IPS-20b (cell line): ENCODE results near the gene MACC1.
A peak's percentile ranks its signal among the peaks of the same experiment; 100 is the strongest.

Source experiments
- H3K27ac ChIP-seq: one replicate; pipeline ENCODE4 v1.5.1; 2013; ENCODE audit warnings: low read length
- H3K27me3 ChIP-seq: 2 replicates; pipeline ENCODE4 v1.6.1; 2013; ENCODE audit warnings: mild to moderate bottlenecking, low read length, inconsistent platforms; ENCODE audit not compliant: insufficient read depth
- H3K36me3 ChIP-seq: 2 replicates; pipeline ENCODE4 v1.6.1; 2013; ENCODE audit warnings: low read depth, mild to moderate bottlenecking, inconsistent platforms, low read length, moderate library complexity; ENCODE audit not compliant: insufficient read depth
- H3K4me1 ChIP-seq: 2 replicates; pipeline ENCODE4 v1.6.1; 2013; ENCODE audit warnings: mild to moderate bottlenecking, control low read depth, inconsistent platforms, low read length, moderate library complexity; ENCODE audit not compliant: insufficient read depth
- H3K4me3 ChIP-seq: 2 replicates; pipeline ENCODE4 v1.5.1; 2013; ENCODE audit warnings: mild to moderate bottlenecking, low read length, inconsistent platforms
- H3K9ac ChIP-seq: 2 replicates; pipeline ENCODE4 v1.6.1; 2013; ENCODE audit warnings: low read depth, mild to moderate bottlenecking, inconsistent platforms, low read length, moderate library complexity
- H3K9me3 ChIP-seq: 2 replicates; pipeline ENCODE4 v1.6.1; 2013; ENCODE audit warnings: mild to moderate bottlenecking, low read depth, low read length, inconsistent platforms; ENCODE audit not compliant: insufficient read depth

Gene MACC1

GRCh38 chr7:20159226-20159747, 57.9 kb downstream of the MACC1 start:
- Histone ChIP-seq H3K4me3 (no peak overlapping the region), H3K9ac (no peak overlapping the region), H3K36me3 (peaks cover 8% of the 10 kb centered on the region; the same call in 1 of the 2 replicates), H3K27me3 (no peaks in the 10 kb centered on the region), H3K27ac (no peak overlapping the region), H3K4me1 (no peaks in the 10 kb centered on the region), H3K9me3 (no peaks in the 10 kb centered on the region)

- no peaks in the 10 kb centered on the region for H3K4me1 ChIP-seq
- H3K36me3 ChIP-seq = peaks cover 12% of the 10 kb centered on the region; the same call in 1 of the 2 replicates
- no peaks in the 10 kb centered on the region for H3K9me3 ChIP-seq
- H3K27ac ChIP-seq = no peak overlapping the region
- H3K4me3 ChIP-seq = no peak overlapping the region
- no peaks in the 10 kb centered on the region for H3K27me3 ChIP-seq
- no peak overlapping the region for H3K9ac ChIP-seq
Observed at GRCh38 chr7:20158684-20159083, 58.5 kb downstream of the MACC1 start.

- H3K4me3 ChIP-seq = no peak overlapping the region
- no peaks in the 10 kb centered on the region for H3K4me1 ChIP-seq
- H3K27ac ChIP-seq = no peak overlapping the region
- no peaks in the 10 kb centered on the region for H3K27me3 ChIP-seq
- H3K9me3 ChIP-seq = no peaks in the 10 kb centered on the region
- H3K36me3 ChIP-seq = peaks cover 15% of the 10 kb centered on the region; the same call in 1 of the 2 replicates
- H3K9ac ChIP-seq = no peak overlapping the region
Observed at GRCh38 chr7:20157456-20157855, 59.7 kb downstream of the MACC1 start.

GRCh38 chr7:20153999-20154398, 63.2 kb downstream of the MACC1 start:
- H3K27me3 ChIP-seq = no peaks in the 10 kb centered on the region
- no peaks in the 10 kb centered on the region for H3K4me1 ChIP-seq
- H3K36me3 ChIP-seq = peaks cover 10% of the 10 kb centered on the region; the same call in 1 of the 2 replicates
- no peak overlapping the region for H3K27ac ChIP-seq
- H3K4me3 ChIP-seq = no peak overlapping the region
- no peak overlapping the region for H3K9ac ChIP-seq
- H3K9me3 ChIP-seq = no peaks in the 10 kb centered on the region

- no peaks in the 10 kb centered on the region for H3K27me3 ChIP-seq
- no peak overlapping the region for H3K27ac ChIP-seq
- no peaks in the 10 kb centered on the region for H3K4me1 ChIP-seq
- H3K36me3 ChIP-seq = peaks cover 10% of the 10 kb centered on the region; the same call in 1 of the 2 replicates
- H3K9ac ChIP-seq = no peak overlapping the region
- H3K4me3 ChIP-seq = no peak overlapping the region
- no peaks in the 10 kb centered on the region for H3K9me3 ChIP-seq
Observed at GRCh38 chr7:20153567-20153966, 63.6 kb downstream of the MACC1 start.

- Histone ChIP-seq H3K36me3 (peaks cover 10% of the 10 kb centered on the region; the same call in 1 of the 2 replicates), H3K27ac (no peak overlapping the region), H3K27me3 (no peaks in the 10 kb centered on the region), H3K9me3 (no peaks in the 10 kb centered on the region), H3K9ac (no peak overlapping the region), H3K4me3 (no peak overlapping the region), H3K4me1 (no peaks in the 10 kb centered on the region)
Observed at GRCh38 chr7:20152511-20152910, 64.7 kb downstream of the MACC1 start.

- Histone ChIP-seq H3K9me3 (no peaks in the 10 kb centered on the region), H3K36me3 (peaks cover 10% of the 10 kb centered on the region; the same call in 1 of the 2 replicates), H3K4me1 (no peaks in the 10 kb centered on the region), H3K27ac (no peak overlapping the region), H3K9ac (no peak overlapping the region), H3K4me3 (no peak overlapping the region), H3K27me3 (no peaks in the 10 kb centered on the region)
Observed at GRCh38 chr7:20151708-20152456, 65.3 kb downstream of the MACC1 start.

- Histone ChIP-seq H3K36me3 (no peaks in the 10 kb centered on the region), H3K27ac (no peak overlapping the region), H3K4me3 (no peak overlapping the region), H3K4me1 (no peaks in the 10 kb centered on the region), H3K27me3 (no peaks in the 10 kb centered on the region), H3K9me3 (no peaks in the 10 kb centered on the region), H3K9ac (no peak overlapping the region)
Observed at GRCh38 chr7:20146451-20146850, 70.7 kb downstream of the MACC1 start.

- Histone ChIP-seq H3K36me3 (no peaks in the 10 kb centered on the region), H3K27ac (no peak overlapping the region), H3K9ac (no peak overlapping the region), H3K4me3 (no peak overlapping the region), H3K27me3 (no peaks in the 10 kb centered on the region), H3K9me3 (no peaks in the 10 kb centered on the region), H3K4me1 (no peaks in the 10 kb centered on the region)
Observed at GRCh38 chr7:20144801-20145200, 72.4 kb downstream of the MACC1 start.

- Histone ChIP-seq H3K27ac (no peak overlapping the region), H3K4me3 (no peak overlapping the region), H3K4me1 (no peaks in the 10 kb centered on the region), H3K9ac (no peak overlapping the region), H3K9me3 (no peaks in the 10 kb centered on the region), H3K36me3 (no peaks in the 10 kb centered on the region), H3K27me3 (no peaks in the 10 kb centered on the region)
Observed at GRCh38 chr7:20141666-20142065, 75.5 kb downstream of the MACC1 start.

GRCh38 chr7:20141002-20141345, 76.2 kb downstream of the MACC1 start:
- H3K27me3 ChIP-seq = no peaks in the 10 kb centered on the region
- no peak overlapping the region for H3K4me3 ChIP-seq
- H3K9me3 ChIP-seq = no peaks in the 10 kb centered on the region
- no peak overlapping the region for H3K27ac ChIP-seq
- H3K36me3 ChIP-seq = no peaks in the 10 kb centered on the region
- no peaks in the 10 kb centered on the region for H3K4me1 ChIP-seq
- H3K9ac ChIP-seq = no peak overlapping the region

GRCh38 chr7:20140291-20141001, 76.7 kb downstream of the MACC1 start:
- no peak overlapping the region for H3K27ac ChIP-seq
- H3K4me1 ChIP-seq = no peaks in the 10 kb centered on the region
- H3K9ac ChIP-seq = peak overlapping the region; percentile 12; the same call in 1 of the 2 replicates
- no peak overlapping the region for H3K4me3 ChIP-seq
- no peaks in the 10 kb centered on the region for H3K27me3 ChIP-seq
- H3K36me3 ChIP-seq = no peaks in the 10 kb centered on the region
- no peaks in the 10 kb centered on the region for H3K9me3 ChIP-seq
